Stimulated activated naive B cell treated with anti-CD40 and anti-IgM and Interleukin-4, amounts not matched to agents 10 μg/mL and 1 μg/mL and 100 μg/mL, for 72 hours (primary cell): ENCODE data around the gene YIF1B.
"Not testable (repeated sequence)": the region's sequence is repeated elsewhere in the genome, so short reads cannot be mapped to it uniquely, and the experiment has no call there.

Experiments used
- ATAC-seq, 2 donors: fragments of 150-1000 bp; cut with Tn5 transposase; replicated peaks; 2 replicates each; pipeline ENCODE4 v1.10.0; 2021; ENCODE audit warnings: moderate library complexity in 1 of 2
- DNase-seq: peaks from one replicate; pipeline ENCODE4 v3.0.0; 2021
- H3K27ac Mint-ChIP-seq: one replicate; pipeline ENCODE4 v1.8.0; 2022; ENCODE audit warnings: mild to moderate bottlenecking, mixed read lengths
- H3K27me3 Mint-ChIP-seq, 2 donors: one replicate each; pipeline ENCODE4 v1.8.0; 2022; ENCODE audit warnings: mixed read lengths in 2 of 2
- H3K36me3 Mint-ChIP-seq, 2 donors: one replicate each; pipeline ENCODE4 v1.8.0; 2022; ENCODE audit warnings: mixed read lengths in 2 of 2, mild to moderate bottlenecking in 1 of 2
- H3K4me1 Mint-ChIP-seq, 2 donors: one replicate each; pipeline ENCODE4 v1.8.0; 2022; ENCODE audit warnings: mixed read lengths in 2 of 2, mild to moderate bottlenecking in 1 of 2
- H3K4me3 Mint-ChIP-seq, 2 donors: one replicate each; pipeline ENCODE4 v1.8.0; 2022; ENCODE audit warnings: mild to moderate bottlenecking in 2 of 2, mixed read lengths in 2 of 2, moderate library complexity in 1 of 2
- H3K9me3 Mint-ChIP-seq, 2 donors: one replicate each; pipeline ENCODE4 v1.8.0; 2022; ENCODE audit warnings: mixed read lengths in 2 of 2, mild to moderate bottlenecking in 1 of 2

Gene YIF1B

DNA sequence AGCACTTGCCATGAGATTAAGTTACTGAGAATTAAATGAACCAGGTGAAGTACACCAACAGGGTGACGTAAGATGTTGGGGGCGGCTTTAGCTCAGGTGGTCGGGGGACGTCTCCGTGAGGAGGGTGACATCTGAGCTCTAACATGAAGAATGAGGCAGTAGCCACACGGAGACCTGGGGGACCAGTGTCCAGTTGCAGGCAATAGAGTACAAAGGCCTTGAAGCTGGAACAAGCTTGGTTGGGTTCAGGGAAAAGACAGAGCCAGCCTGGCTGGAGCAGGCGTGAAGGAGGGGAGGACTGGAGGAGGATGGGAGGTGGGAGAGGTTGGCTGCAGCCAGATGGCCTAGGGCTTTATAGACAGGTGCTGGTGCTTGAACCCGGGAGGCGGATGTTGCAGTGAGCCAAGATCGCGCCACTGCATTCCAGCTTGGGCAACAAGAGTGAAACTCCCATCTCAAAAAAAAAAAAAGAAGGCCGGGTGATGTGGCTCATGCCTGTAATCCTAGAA, 49.8 kb downstream of the YIF1B start:
- H3K4me3 Mint-ChIP-seq: peak overlapping the region; percentile 93 to 95
- no peaks in the 10 kb centered on the region for H3K27me3 Mint-ChIP-seq
- DNase-seq (no peak), ATAC-seq (no peak)
- H3K27ac Mint-ChIP-seq: peak overlapping the region; percentile 96
- peaks cover 51 to 72% of the 10 kb centered on the region in 2 donors for H3K4me1 Mint-ChIP-seq
- no peaks in the 10 kb centered on the region for H3K9me3 Mint-ChIP-seq
- peaks cover 51 to 64% of the 10 kb centered on the region in 2 donors for H3K36me3 Mint-ChIP-seq

DNA sequence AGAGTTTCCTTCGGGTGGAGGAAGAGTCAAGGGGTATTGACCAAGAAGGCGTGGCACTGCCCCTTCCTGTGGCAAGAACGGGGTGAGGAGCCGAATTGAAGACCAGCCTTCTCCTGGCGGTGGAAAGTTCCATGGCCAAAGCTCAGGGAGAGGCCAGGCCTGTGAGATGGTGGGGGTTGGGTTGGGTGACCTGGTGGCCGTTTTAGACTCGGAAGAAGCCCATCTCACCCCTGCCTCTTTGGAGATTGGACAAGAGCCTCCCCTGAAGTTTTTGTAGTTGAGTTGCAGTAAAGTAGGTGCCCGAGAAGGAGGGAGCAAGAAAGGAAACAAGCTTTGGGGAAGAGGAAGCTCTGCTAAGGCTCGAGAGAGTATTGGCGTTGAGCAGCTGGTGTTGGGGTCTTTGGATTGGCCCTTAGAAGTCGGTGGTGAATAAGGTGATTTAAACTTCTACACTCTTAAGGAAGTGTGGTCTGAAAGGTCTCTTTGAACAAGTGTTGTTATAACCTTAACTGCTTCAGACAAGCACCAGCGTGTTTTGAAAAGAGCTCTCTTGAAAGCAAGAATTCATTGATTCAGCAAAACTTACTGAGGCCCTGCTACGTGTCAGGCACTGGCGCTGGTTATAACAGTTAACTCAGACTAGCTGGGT, 50.4 kb downstream of the YIF1B start:
- Mint-ChIP-seq H3K27ac (peak overlapping the region; percentile 96), H3K4me1 (peaks cover 46 to 66% of the 10 kb centered on the region in 2 donors)

DNA sequence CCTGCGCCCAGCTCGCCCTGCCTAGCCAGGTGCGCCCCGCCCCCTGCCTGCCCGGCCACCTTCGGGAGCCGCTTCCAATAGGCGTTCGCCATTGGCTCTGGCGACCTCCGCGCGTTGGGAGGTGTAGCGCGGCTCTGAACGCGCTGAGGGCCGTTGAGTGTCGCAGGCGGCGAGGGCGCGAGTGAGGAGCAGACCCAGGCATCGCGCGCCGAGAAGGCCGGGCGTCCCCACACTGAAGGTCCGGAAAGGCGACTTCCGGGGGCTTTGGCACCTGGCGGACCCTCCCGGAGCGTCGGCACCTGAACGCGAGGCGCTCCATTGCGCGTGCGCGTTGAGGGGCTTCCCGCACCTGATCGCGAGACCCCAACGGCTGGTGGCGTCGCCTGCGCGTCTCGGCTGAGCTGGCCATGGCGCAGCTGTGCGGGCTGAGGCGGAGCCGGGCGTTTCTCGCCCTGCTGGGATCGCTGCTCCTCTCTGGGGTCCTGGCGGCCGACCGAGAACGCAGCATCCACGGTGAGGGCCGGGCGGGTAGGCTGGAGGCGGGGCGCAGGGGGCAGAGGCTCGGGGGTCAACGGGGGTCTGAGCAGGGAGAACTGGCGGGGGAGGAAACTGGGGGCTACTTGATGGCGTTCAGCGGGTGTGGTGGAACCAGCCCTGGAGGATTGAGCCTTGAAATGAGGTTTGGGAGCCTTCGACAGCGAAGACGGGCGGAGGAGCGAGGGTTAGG, 51.1 kb downstream of the YIF1B start, which contains the start of gene SPINT2:
Gene SPINT2 (plus strand): TSS at position 88 of the 727 bp plus-strand sequence. CDS start 320 bp downstream, at position 408.
- Mint-ChIP-seq H3K4me1 (peaks cover 41 to 59% of the 10 kb centered on the region in 2 donors), H3K4me3 (peak within 1 kb of the TSS; percentile 93 to 95), H3K36me3 (peaks cover 39 to 51% of the 10 kb centered on the region in 2 donors), H3K9me3 (no peaks in the 10 kb centered on the region), H3K27me3 (no peaks in the 10 kb centered on the region), H3K27ac (peak within 1 kb of the TSS; percentile 99)
- peak; percentile 45 to 47 for ATAC-seq
- no peak for DNase-seq

More for the DNA sequence above, 50.4 kb downstream of the YIF1B start:
- no peaks in the 10 kb centered on the region for H3K27me3 Mint-ChIP-seq
- DNase-seq (no peak), ATAC-seq (no peak)
- H3K4me3 Mint-ChIP-seq: peak overlapping the region; percentile 93 to 95
- no peaks in the 10 kb centered on the region for H3K9me3 Mint-ChIP-seq
- peaks cover 46 to 58% of the 10 kb centered on the region in 2 donors for H3K36me3 Mint-ChIP-seq

GRCh38 chr19:38263689-38264485, 51.9 kb downstream of the YIF1B start:
- peak overlapping the region; percentile 93 to 95 for H3K4me3 Mint-ChIP-seq
- H3K27ac Mint-ChIP-seq: peak overlapping the region; percentile 99
- peaks cover 38 to 52% of the 10 kb centered on the region in 2 donors for H3K36me3 Mint-ChIP-seq
- no peaks in the 10 kb centered on the region for H3K27me3 Mint-ChIP-seq
- ATAC-seq (peak; percentile 83 to 84), DNase-seq (peak; percentile 93)
- H3K4me1 Mint-ChIP-seq: peaks cover 44 to 58% of the 10 kb centered on the region in 2 donors
- no peaks in the 10 kb centered on the region for H3K9me3 Mint-ChIP-seq

DNA sequence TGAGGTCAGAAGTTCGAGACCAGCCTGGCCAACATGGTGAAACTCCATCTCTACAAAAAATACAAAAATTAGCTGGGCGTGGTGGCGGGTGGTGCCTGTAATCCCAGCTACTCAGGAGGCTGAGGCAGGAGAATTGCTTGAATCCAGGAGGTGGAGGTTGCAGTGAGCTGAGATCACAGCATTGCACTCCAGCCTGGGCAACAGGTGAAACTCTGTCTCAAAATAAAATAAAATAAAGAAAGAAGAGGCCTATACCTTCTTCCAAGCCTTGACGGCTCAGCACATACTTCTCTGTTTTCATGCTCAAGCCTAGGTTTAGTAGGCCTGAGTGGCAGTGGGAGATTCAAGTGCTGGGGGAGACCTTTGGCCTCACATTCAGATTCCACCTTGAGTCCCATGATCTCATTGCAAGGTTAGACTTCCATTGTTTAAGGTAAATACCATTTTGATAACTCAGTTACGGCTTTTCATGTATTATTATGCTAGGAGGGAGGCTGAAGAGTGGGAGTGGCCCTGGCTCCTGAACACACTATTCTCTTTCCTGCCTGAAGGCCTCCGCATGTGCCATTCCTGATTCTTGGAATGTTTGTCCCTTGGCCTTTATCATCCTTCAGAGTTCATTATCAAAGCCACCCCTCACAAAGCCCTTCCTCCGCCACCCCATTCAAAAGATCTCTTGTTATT, 53.0 kb downstream of the YIF1B start:
- DNase-seq (no peak), ATAC-seq (no peak)
- Mint-ChIP-seq H3K4me3 (peak overlapping the region; percentile 47 to 69), H3K4me1 (peaks cover 41 to 53% of the 10 kb centered on the region in 2 donors), H3K36me3 (peaks cover 29 to 44% of the 10 kb centered on the region in 2 donors), H3K27me3 (no peaks in the 10 kb centered on the region), H3K9me3 (no peaks in the 10 kb centered on the region), H3K27ac (peak overlapping the region; percentile 99)

GRCh38 chr19:38261942-38262341, 53.8 kb downstream of the YIF1B start:
- Mint-ChIP-seq H3K36me3 (peaks cover 22 to 36% of the 10 kb centered on the region in 2 donors), H3K27ac (peak overlapping the region; percentile 81), H3K4me1 (peaks cover 37 to 50% of the 10 kb centered on the region in 2 donors), H3K4me3 (peak overlapping the region in 1 of 2 donors; percentile 25)
- DNase-seq, H3K27me3 Mint-ChIP-seq, H3K9me3 Mint-ChIP-seq, ATAC-seq: not testable (repeated sequence)

DNA sequence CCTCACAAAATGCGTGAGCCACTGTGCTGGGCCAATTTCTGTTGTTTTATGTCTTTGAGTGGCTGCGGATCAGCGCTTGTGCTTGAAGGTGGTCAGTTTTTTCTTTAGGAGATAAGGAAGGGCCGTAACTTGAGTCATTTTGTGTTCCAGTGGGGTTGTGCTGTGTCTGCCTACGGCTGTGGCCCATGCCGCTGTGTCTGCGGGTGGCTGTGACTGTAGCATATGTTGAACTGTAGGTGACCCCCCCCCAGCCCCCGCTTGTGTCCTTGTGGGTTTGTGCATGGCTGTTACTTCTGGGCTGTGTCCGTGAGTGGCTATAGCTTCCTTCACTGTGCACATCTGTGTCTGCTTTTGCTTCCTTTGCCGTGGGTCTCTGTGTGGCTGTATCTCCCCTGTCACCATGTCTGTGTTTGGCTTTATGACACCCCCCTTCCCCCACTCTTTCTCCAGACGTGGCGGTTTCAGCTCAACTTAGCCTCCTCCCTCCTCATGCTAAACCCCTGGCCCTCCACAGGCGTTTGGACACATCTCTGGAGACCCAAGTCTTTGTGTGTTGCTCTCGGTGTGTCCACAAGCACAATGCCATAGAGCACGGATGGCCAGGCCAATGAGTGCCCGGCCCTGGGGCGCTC, 60.2 kb downstream of the YIF1B start:
- Mint-ChIP-seq H3K27me3 (no peaks in the 10 kb centered on the region), H3K27ac (peak overlapping the region; percentile 97), H3K4me3 (peak overlapping the region; percentile 94 to 95), H3K36me3 (peaks cover 51 to 58% of the 10 kb centered on the region in 2 donors), H3K4me1 (peaks cover 42 to 79% of the 10 kb centered on the region in 2 donors), H3K9me3 (peaks cover 0 to 3% of the 10 kb centered on the region in 2 donors)
- peak; percentile 16 to 31 for ATAC-seq
- DNase-seq: no peak

DNA sequence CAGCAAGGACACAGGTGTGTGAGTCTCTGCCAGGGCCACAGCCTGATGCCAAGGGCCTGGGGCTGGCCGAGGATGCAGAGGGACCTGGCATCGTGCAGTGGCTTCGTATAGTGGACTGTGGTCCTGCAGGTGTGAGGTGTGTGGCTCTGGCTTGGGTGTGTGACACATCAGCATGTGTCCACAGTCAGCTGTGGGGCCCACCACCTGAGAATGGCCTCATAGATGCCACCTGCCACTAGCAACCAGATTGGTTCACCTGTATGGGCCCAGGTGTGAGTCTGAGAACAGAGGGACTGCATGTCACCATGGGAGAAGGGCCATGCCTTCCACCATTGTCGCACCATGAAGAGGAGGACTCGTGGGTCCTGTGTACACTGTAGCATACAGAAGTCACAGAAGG, 62.0 kb downstream of the YIF1B start:
- Mint-ChIP-seq H3K36me3 (peaks cover 54 to 64% of the 10 kb centered on the region in 2 donors), H3K4me1 (peaks cover 43 to 74% of the 10 kb centered on the region in 2 donors), H3K27me3 (no peaks in the 10 kb centered on the region), H3K4me3 (peak overlapping the region; percentile 94 to 95), H3K27ac (peak overlapping the region; percentile 75), H3K9me3 (peaks cover 0 to 4% of the 10 kb centered on the region in 2 donors)
- ATAC-seq (no peak), DNase-seq (no peak)
